ENCODE data around the gene SLC25A39. TPM values are rescaled to one million over a fixed set of nuclear protein-coding genes. Genes with fewer than 3 reads are reported as not detected.

Gene SLC25A39
- total and polyA plus RNA-seq, 2 donors (not counting 3 experiments of a cell fraction or from before 2014, with no cell fraction given) = 88.5 to 151 TPM

- FAIRE-seq = no peak
- Histone ChIP-seq H3K27ac (ENCODE audit: insufficient read depth, low read depth, low read length) (no peak overlapping the region), H3K9me1 (replicated peaks; ENCODE audit: control insufficient read depth, extremely low read depth, insufficient read depth, low read length) (no peaks in the 10 kb centered on the region), H3K4me3 (replicated peaks in 1 of 3; ENCODE audit: insufficient read depth in 1 of 3, low read depth in 1 of 3, low read length in 3 of 3) (no peak overlapping the region), H3K79me2 (ENCODE audit: control insufficient read depth, insufficient read depth, low read length) (no peaks in the 10 kb centered on the region), H4K20me1 (replicated peaks; ENCODE audit: control insufficient read depth, extremely low read depth, insufficient read depth, low read length) (no peaks in the 10 kb centered on the region), H3K9ac (replicated peaks; ENCODE audit: extremely low read depth, insufficient read depth, low read length) (no peak overlapping the region), H3K4me2 (ENCODE audit: insufficient read depth, low read length) (no peak overlapping the region), H3K36me3 (ENCODE audit: control insufficient read depth in 2 of 2, extremely low read depth in 1 of 2, insufficient read depth in 2 of 2, low read length in 2 of 2) (no peaks in the 10 kb centered on the region), H2AFZ (ENCODE audit: low read depth, low read length) (no peak overlapping the region), H3K4me1 (ENCODE audit: control insufficient read depth, extremely low read depth, insufficient read depth, low read length) (peaks cover 15% of the 10 kb centered on the region), H3K9me3 (replicated peaks; ENCODE audit: control insufficient read depth, insufficient read depth, low read length) (no peaks in the 10 kb centered on the region), H3K27me3 (ENCODE audit: control insufficient read depth in 2 of 2, insufficient read depth in 2 of 2, low read length in 2 of 2) (no peaks in the 10 kb centered on the region)
- no peak for TF ChIP-seq FOS (IDR thresholded peaks at IDR 0.05; ENCODE audit: borderline replicate concordance, insufficient read depth, low read length)
- TF ChIP-seq, protein P1, sequence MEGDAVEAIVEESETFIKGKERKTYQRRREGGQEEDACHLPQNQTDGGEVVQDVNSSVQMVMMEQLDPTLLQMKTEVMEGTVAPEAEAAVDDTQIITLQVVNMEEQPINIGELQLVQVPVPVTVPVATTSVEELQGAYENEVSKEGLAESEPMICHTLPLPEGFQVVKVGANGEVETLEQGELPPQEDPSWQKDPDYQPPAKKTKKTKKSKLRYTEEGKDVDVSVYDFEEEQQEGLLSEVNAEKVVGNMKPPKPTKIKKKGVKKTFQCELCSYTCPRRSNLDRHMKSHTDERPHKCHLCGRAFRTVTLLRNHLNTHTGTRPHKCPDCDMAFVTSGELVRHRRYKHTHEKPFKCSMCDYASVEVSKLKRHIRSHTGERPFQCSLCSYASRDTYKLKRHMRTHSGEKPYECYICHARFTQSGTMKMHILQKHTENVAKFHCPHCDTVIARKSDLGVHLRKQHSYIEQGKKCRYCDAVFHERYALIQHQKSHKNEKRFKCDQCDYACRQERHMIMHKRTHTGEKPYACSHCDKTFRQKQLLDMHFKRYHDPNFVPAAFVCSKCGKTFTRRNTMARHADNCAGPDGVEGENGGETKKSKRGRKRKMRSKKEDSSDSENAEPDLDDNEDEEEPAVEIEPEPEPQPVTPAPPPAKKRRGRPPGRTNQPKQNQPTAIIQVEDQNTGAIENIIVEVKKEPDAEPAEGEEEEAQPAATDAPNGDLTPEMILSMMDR (IDR thresholded peaks at IDR 0.05; ENCODE audit: extremely low read depth in 1 of 2, insufficient read depth in 1 of 2, low read depth in 1 of 2, low read length in 2 of 2) = no peak
- TF ChIP-seq MYC (IDR thresholded peaks at IDR 0.05; ENCODE audit: low read depth, low read length) = no peak
- TF ChIP-seq POLR2AphosphoS5 (IDR thresholded peaks at IDR 0.05; ENCODE audit: insufficient read depth, low read depth, low read length) = no peak
- TF ChIP-seq GATA2 (IDR thresholded peaks at IDR 0.05; ENCODE audit: insufficient read depth, insufficient read length, low read depth, low read length) = no peak
- no peak for TF ChIP-seq JUN (IDR thresholded peaks at IDR 0.05; ENCODE audit: borderline replicate concordance, insufficient read depth, insufficient read length, low read depth)
- TF ChIP-seq EZH2 (IDR thresholded peaks at IDR 0.05; ENCODE audit: borderline replicate concordance, low read depth, low read length, severe bottlenecking) = no peak
- TF ChIP-seq, protein P2, sequence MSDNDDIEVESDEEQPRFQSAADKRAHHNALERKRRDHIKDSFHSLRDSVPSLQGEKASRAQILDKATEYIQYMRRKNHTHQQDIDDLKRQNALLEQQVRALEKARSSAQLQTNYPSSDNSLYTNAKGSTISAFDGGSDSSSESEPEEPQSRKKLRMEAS (IDR thresholded peaks at IDR 0.05; ENCODE audit: insufficient read depth, insufficient read length) = no peak
- no peak for TF ChIP-seq POLR2A (IDR thresholded peaks at IDR 0.05; ENCODE audit: low read depth, low read length)
- no TSS peak for BruUV-seq (replicated peaks)
- ChIA-PET POLR2A (no interaction called here), CTCF (interaction anchor here (0.7 to 1.4 kb wide), 4 partner anchors 18 to 338 kb away, joined by 3 to 4 read pairs (median 3); partner anchors contain the start of gene FAM171A2)
- DNase-seq (ENCODE audit: low read depth, low spot score) = no peak
- dilution Hi-C loops (cut with MboI; ENCODE audit: extremely low pct_ligation_motif_present, low sequenced_read_pairs) (no loop called here), intact Hi-C loops (cut with micrococcal nuclease) (no loop called here)
Observed at GRCh38 chr17:44282264-44282663, 42.4 kb downstream of the SLC25A39 start.
